Measurements from ENCODE around the gene DAP.

The DAP gene

GRCh38 chr5:10779592-10779991 lies 18.6 kb upstream of the DAP start:
- DNase-seq, result no peak
- H2BK12ac ChIP-seq (ENCODE audit: low read length), result no peak overlapping the region
- no peak overlapping the region for H4K8ac ChIP-seq (ENCODE audit: low read depth, low read length)
- no peak overlapping the region for H3K23ac ChIP-seq (ENCODE audit: low read length)
- no peak overlapping the region for H3K4ac ChIP-seq (ENCODE audit: low read depth, low read length)
- peaks cover 8% of the 10 kb centered on the region for H3K9me3 ChIP-seq (ENCODE audit: insufficient read depth, low read depth, low read length)
- H3K14ac ChIP-seq (ENCODE audit: low read length), result no peak overlapping the region
- H3K36me3 ChIP-seq (ENCODE audit: control insufficient read depth in 1 of 2, insufficient read depth in 2 of 2, low read length in 2 of 2), result no peaks in the 10 kb centered on the region
- no peak overlapping the region for H2BK5ac ChIP-seq (ENCODE audit: low read depth, low read length, poor library complexity)
- H4K12ac ChIP-seq (ENCODE audit: low read depth, low read length), result no peak overlapping the region
- H2AK5ac ChIP-seq (ENCODE audit: low read length), result no peak overlapping the region
- no peaks in the 10 kb centered on the region for H3K79me1 ChIP-seq (ENCODE audit: low read length)
- no peaks in the 10 kb centered on the region for H3K79me2 ChIP-seq (ENCODE audit: control insufficient read depth, insufficient read depth, low read length, poor library complexity)
- H3K4me1 ChIP-seq (ENCODE audit: control insufficient read depth in 1 of 2, insufficient read depth in 2 of 2, low read length in 2 of 2), result no peaks in the 10 kb centered on the region
- no peak overlapping the region for H2BK120ac ChIP-seq (ENCODE audit: insufficient read depth, low read length, poor library complexity)
- H3K18ac ChIP-seq (ENCODE audit: low read length), result no peak overlapping the region
- H2AFZ ChIP-seq (ENCODE audit: insufficient read depth, low read length, poor library complexity), result no peak overlapping the region
- H3K4me3 ChIP-seq (ENCODE audit: low read depth, low read length), result no peak overlapping the region
- no peak overlapping the region for H3K27ac ChIP-seq (ENCODE audit: low read depth, low read length)
- H3K4me2 ChIP-seq (ENCODE audit: low read length), result no peak overlapping the region
- no peak overlapping the region for H3K9ac ChIP-seq (ENCODE audit: low read length)
- no peaks in the 10 kb centered on the region for H3K27me3 ChIP-seq (ENCODE audit: insufficient read depth, low read length)
- H4K91ac ChIP-seq (ENCODE audit: low read depth, low read length), result no peak overlapping the region

DNA sequence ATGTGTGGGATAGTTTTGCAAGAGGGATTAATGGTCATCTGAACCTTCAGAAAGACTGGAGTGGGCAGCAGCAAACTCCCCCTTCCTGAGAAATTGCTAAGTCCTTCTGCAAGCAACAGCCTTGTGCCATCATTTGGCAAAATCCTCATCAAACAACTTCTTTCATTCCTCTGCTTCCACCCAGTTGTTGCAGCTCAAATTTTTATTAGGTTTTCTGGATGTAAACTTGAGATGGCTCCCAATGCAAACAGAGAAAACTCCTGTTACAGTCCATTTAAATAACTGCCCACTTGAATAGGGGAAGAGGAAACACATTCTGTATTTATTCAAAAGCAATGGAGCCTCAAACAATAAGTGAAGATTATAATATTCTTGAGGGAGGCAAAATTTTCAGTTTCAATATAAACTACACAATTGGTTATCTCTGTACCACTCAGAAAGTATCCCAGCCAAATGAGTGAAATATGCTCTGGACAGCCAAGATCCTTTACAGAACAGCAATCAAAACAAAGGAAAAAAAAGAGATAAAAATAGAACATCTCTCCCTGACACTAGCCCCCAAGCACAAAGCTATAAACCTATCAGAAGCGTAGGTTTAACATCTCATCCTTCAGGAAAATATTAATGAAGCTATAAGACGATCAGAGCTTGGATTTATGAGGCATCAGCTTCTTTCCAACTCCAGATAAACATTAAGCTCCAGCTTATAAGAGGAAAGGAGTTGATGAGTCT lies 17.3 kb upstream of the DAP start:
- Histone ChIP-seq H2AFZ (ENCODE audit: insufficient read depth, low read length, poor library complexity) (no peak overlapping the region), H2BK120ac (ENCODE audit: insufficient read depth, low read length, poor library complexity) (no peak overlapping the region), H3K23ac (ENCODE audit: low read length) (no peak overlapping the region), H3K4ac (ENCODE audit: low read depth, low read length) (no peak overlapping the region), H2AK5ac (ENCODE audit: low read length) (no peak overlapping the region), H3K9me3 (ENCODE audit: insufficient read depth, low read depth, low read length) (peaks cover 8% of the 10 kb centered on the region), H3K27ac (ENCODE audit: low read depth, low read length) (no peak overlapping the region), H3K27me3 (ENCODE audit: insufficient read depth, low read length) (no peaks in the 10 kb centered on the region), H4K12ac (ENCODE audit: low read depth, low read length) (no peak overlapping the region), H3K4me3 (ENCODE audit: low read depth, low read length) (no peak overlapping the region), H3K4me2 (ENCODE audit: low read length) (no peak overlapping the region), H3K79me2 (ENCODE audit: control insufficient read depth, insufficient read depth, low read length, poor library complexity) (no peaks in the 10 kb centered on the region), H3K36me3 (ENCODE audit: control insufficient read depth in 1 of 2, insufficient read depth in 2 of 2, low read length in 2 of 2) (no peaks in the 10 kb centered on the region), H3K79me1 (ENCODE audit: low read length) (no peaks in the 10 kb centered on the region), H3K9ac (ENCODE audit: low read length) (no peak overlapping the region), H4K8ac (ENCODE audit: low read depth, low read length) (no peak overlapping the region), H3K14ac (ENCODE audit: low read length) (no peak overlapping the region), H3K4me1 (ENCODE audit: control insufficient read depth in 1 of 2, insufficient read depth in 2 of 2, low read length in 2 of 2) (no peaks in the 10 kb centered on the region), H4K91ac (ENCODE audit: low read depth, low read length) (no peak overlapping the region), H2BK5ac (ENCODE audit: low read depth, low read length, poor library complexity) (no peak overlapping the region), H2BK12ac (ENCODE audit: low read length) (no peak overlapping the region), H3K18ac (ENCODE audit: low read length) (no peak overlapping the region)
- no CpG with 5 or more reads among the region's 2 CpGs for WGBS (ENCODE audit: extremely low coverage, insufficient coverage, insufficient read length)
- DNase-seq, result no peak

- Histone ChIP-seq H3K23ac (ENCODE audit: low read length) (no peak overlapping the region), H2AK5ac (ENCODE audit: low read length) (no peak overlapping the region), H2AFZ (ENCODE audit: insufficient read depth, low read length, poor library complexity) (no peak overlapping the region), H2BK120ac (ENCODE audit: insufficient read depth, low read length, poor library complexity) (no peak overlapping the region), H3K4me1 (ENCODE audit: control insufficient read depth in 1 of 2, insufficient read depth in 2 of 2, low read length in 2 of 2) (peaks cover 0 to under 1% of the 10 kb centered on the region in 2 experiments), H4K91ac (ENCODE audit: low read depth, low read length) (no peak overlapping the region), H3K9me3 (ENCODE audit: insufficient read depth, low read depth, low read length) (peaks cover 8% of the 10 kb centered on the region), H3K18ac (ENCODE audit: low read length) (no peak overlapping the region), H3K79me1 (ENCODE audit: low read length) (no peaks in the 10 kb centered on the region), H3K36me3 (ENCODE audit: control insufficient read depth in 1 of 2, insufficient read depth in 2 of 2, low read length in 2 of 2) (no peaks in the 10 kb centered on the region), H4K8ac (ENCODE audit: low read depth, low read length) (no peak overlapping the region), H4K12ac (ENCODE audit: low read depth, low read length) (no peak overlapping the region), H3K79me2 (ENCODE audit: control insufficient read depth, insufficient read depth, low read length, poor library complexity) (no peaks in the 10 kb centered on the region), H3K4ac (ENCODE audit: low read depth, low read length) (no peak overlapping the region), H3K14ac (ENCODE audit: low read length) (no peak overlapping the region), H3K9ac (ENCODE audit: low read length) (no peak overlapping the region), H3K27ac (ENCODE audit: low read depth, low read length) (no peak overlapping the region), H2BK5ac (ENCODE audit: low read depth, low read length, poor library complexity) (no peak overlapping the region), H3K4me3 (ENCODE audit: low read depth, low read length) (no peak overlapping the region), H2BK12ac (ENCODE audit: low read length) (no peak overlapping the region), H3K4me2 (ENCODE audit: low read length) (no peak overlapping the region), H3K27me3 (ENCODE audit: insufficient read depth, low read length) (no peaks in the 10 kb centered on the region)
- DNase-seq, result no peak
- WGBS (ENCODE audit: extremely low coverage, insufficient coverage, insufficient read length), result no CpG with 5 or more reads among the region's 4 CpGs
Observed at GRCh38 chr5:10775646-10776045, 14.6 kb upstream of the DAP start.

- no peak overlapping the region for H2BK120ac ChIP-seq (ENCODE audit: insufficient read depth, low read length, poor library complexity)
- H3K36me3 ChIP-seq (ENCODE audit: control insufficient read depth in 1 of 2, insufficient read depth in 2 of 2, low read length in 2 of 2), result no peaks in the 10 kb centered on the region
- H3K27me3 ChIP-seq (ENCODE audit: insufficient read depth, low read length), result no peaks in the 10 kb centered on the region
- peaks cover 0 to 7% of the 10 kb centered on the region in 2 experiments for H3K4me1 ChIP-seq (ENCODE audit: control insufficient read depth in 1 of 2, insufficient read depth in 2 of 2, low read length in 2 of 2)
- H2BK5ac ChIP-seq (ENCODE audit: low read depth, low read length, poor library complexity), result no peak overlapping the region
- peaks cover 3% of the 10 kb centered on the region for H3K9me3 ChIP-seq (ENCODE audit: insufficient read depth, low read depth, low read length)
- H3K9ac ChIP-seq (ENCODE audit: low read length), result no peak overlapping the region
- no peak overlapping the region for H3K4me3 ChIP-seq (ENCODE audit: low read depth, low read length)
- no peak overlapping the region for H4K12ac ChIP-seq (ENCODE audit: low read depth, low read length)
- no peaks in the 10 kb centered on the region for H3K79me2 ChIP-seq (ENCODE audit: control insufficient read depth, insufficient read depth, low read length, poor library complexity)
- no peak overlapping the region for H3K27ac ChIP-seq (ENCODE audit: low read depth, low read length)
- H2BK12ac ChIP-seq (ENCODE audit: low read length), result no peak overlapping the region
- no peak overlapping the region for H3K14ac ChIP-seq (ENCODE audit: low read length)
- H3K23ac ChIP-seq (ENCODE audit: low read length), result no peak overlapping the region
- H3K4me2 ChIP-seq (ENCODE audit: low read length), result no peak overlapping the region
- no peak overlapping the region for H4K91ac ChIP-seq (ENCODE audit: low read depth, low read length)
- no peak overlapping the region for H3K18ac ChIP-seq (ENCODE audit: low read length)
- no peak for DNase-seq
- no CpG with 5 or more reads among the region's 7 CpGs for WGBS (ENCODE audit: extremely low coverage, insufficient coverage, insufficient read length)
- no peak overlapping the region for H2AFZ ChIP-seq (ENCODE audit: insufficient read depth, low read length, poor library complexity)
- no peak overlapping the region for H4K8ac ChIP-seq (ENCODE audit: low read depth, low read length)
- H3K4ac ChIP-seq (ENCODE audit: low read depth, low read length), result no peak overlapping the region
- H3K79me1 ChIP-seq (ENCODE audit: low read length), result no peaks in the 10 kb centered on the region
- no peak overlapping the region for H2AK5ac ChIP-seq (ENCODE audit: low read length)
Observed at GRCh38 chr5:10772901-10773585, 12.0 kb upstream of the DAP start.

Measured in trophoblast cell (in vitro differentiated cells and primary cell).